Stimulated activated CD8-positive, alpha-beta memory T cell treated with anti-CD3 and anti-CD28 coated beads, Interleukin-12 subunit alpha, Interleukin-12 subunit beta, amount 100 ng/mL, for 1 hour (primary cell): ENCODE measurements around the gene ZFP90.
"Not testable (repeated sequence)": the region's sequence is repeated elsewhere in the genome, so short reads cannot be mapped to it uniquely, and the experiment has no call there.

Experiments
- DNase-seq: peaks from one replicate; pipeline ENCODE4 v3.0.0-alpha.2; 2020; ENCODE audit warnings: low read depth

The ZFP90 gene

GRCh38 chr16:68517606-68518166, 21.4 kb upstream of the ZFP90 start:
- no peak for DNase-seq

DNA sequence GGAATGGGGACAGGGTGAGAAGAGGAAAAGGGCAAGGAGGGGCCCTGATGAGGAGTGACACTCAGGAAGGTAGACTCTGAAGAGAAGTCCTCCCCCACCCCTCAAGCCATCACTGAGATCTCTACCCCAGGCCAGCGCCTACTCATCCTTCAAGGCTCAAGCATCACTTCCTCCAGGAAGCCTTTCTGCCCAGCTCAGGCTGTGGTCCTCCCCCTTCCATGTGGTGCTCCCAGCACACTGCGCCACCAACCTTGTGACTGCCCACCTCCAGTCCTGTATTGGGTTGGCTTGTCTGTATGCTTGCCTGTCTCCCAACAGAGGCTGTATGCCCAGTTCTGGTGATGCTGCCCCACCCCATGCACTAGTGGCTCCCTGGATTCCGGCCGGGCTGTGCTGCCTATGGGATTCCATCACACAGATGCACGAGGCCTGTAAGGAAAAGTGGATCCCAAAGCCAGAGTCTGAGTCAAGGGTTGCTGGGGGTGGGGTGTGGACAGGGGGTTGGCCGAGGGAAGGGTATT, 19.8 kb upstream of the ZFP90 start:
- DNase-seq, result no peak

GRCh38 chr16:68520649-68521086, 18.4 kb upstream of the ZFP90 start:
- DNase-seq, result peak; percentile 78

DNA sequence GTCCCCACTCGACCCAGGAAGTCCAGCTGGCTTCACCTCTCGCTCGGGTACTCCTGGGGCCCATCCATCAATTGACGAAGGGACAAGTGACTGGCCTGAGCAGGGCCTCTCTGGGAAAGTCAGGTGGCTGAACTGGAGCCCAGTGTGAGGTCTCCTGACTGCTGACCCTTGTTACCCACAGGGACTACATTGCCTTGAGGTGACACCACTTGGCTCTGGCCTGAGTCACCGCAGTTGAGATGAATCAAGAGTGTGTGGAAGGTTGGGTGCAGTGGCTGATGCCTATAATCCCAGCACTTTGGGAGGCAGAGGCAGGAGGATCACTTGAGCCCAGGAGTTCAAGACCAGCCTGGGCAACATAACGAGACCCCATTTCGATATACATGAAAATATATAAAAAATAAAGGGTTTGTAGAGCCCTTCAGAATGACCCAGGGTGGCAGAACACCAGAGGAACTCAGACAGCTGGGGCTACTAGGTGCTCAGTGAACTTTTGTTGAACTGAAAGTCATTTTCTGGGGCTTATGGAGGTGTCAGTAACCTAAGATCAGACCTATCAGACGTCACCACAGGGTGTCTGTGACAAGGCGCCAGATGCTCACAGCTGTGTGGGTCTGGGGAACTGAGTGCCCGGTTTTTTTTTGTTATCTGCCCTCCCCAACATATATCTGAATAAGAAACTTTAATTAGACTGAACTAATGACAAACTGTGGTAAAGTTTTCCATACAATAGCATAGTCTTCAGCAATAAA, 14.8 kb upstream of the ZFP90 start:
- DNase-seq, result no peak

DNA sequence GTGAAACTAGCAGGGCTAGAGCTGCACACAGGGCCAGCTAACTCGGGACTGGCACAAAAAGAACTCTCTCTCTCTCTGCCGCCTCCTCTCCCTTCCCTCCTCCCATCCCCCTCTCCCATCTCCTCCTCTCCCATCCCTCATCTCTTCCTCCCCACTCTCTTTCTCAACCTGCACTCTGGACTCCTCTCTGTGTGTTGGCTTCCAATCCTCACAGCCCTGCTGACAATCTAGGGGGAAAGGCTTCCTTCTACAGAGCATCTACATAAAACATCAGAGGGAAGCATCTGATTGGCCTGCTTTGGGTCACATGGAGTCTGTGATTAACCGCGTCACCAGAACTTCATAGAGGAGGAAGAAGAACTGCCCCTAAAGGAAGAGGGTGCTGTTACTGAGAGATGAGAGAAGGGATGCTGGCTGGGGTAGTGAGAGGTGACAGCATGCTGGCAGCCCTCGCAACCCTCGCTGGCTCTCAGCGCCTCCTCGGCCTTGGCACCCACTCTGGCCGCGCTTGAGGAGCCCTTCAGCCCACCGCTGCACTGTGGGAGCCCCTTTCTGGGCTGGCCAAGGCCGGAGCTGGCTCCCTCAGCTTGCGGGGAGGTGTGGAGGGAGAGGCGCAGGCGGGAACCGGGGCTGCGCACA, 12.8 kb upstream of the ZFP90 start:
- DNase-seq, result no peak

DNA sequence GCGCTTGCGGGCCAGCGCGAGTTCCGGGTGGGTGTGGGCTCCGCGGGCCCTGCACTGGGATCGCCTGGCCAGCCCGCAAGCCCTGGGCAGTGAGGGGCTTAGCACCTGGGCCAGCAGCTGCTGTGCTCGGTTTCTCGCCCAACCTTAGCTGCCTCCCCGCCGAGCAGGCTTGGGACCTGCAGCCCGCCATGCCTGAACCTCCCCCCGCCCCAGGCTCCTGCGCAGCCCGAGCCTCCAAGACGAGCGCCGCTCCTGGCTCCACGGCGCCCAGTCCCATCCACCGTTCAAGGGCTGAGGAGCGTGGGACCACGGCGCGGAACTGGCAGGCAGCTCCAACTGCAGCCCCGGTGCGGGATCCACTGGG, 12.3 kb upstream of the ZFP90 start:
- DNase-seq, result no peak

GRCh38 chr16:68528233-68528632, 10.9 kb upstream of the ZFP90 start:
- DNase-seq, result no peak

DNA sequence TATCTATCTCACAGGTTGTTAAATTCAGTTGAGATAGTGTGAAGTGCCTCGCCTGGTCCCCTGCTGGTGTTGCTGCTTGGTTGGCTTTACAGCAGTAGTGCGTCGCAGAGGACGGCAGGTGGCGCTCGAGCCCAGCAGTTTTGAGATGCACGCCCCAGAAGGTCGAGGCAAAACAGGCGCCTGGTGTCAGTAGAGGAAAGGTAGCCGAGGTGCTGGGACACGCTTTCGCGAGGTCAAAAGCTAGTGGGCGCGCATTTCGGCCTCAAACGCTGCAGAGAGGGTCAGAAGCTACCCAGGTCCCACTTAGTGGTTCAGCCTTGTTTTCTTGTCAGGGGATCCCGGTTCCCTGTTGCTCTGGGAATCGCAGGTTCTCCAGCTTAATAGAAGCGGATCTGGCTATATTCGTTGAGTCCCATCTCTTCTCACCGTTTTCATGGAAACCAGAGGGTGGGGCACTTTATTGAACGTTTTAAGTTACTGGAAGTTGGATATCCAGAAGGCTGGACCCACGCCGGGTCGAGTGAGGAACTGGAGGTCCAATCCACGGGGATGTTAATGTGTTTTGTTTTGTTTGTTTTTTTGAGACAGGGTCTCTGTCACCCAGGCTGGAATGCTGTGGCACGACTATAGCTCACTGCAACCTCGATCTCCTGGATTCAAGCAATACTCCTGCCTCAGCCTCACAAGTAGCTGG, 10.3 kb upstream of the ZFP90 start:
- peak; percentile 85 for DNase-seq

DNA sequence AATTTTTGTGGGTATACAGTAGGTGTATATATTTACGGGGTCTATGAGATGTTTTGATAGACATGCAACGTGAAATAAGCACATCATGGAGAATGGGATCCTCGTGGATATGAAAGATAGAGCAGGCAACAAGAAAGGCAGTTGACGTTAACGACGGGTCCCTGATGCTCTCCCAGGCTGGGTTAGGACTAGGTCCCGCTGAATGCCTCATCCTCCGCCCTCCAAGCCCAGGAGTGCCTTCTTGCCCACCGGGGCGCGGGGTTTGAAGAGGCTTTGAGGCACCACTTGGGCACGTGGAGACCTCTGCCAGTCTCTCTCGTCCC, 9.5 kb upstream of the ZFP90 start:
- DNase-seq, result no peak

GRCh38 chr16:68529931-68530701, 9.0 kb upstream of the ZFP90 start:
- DNase-seq, result peak; percentile 80

- DNase-seq, result no peak
Observed at GRCh38 chr16:68533937-68534336, 5.2 kb upstream of the ZFP90 start.

DNA sequence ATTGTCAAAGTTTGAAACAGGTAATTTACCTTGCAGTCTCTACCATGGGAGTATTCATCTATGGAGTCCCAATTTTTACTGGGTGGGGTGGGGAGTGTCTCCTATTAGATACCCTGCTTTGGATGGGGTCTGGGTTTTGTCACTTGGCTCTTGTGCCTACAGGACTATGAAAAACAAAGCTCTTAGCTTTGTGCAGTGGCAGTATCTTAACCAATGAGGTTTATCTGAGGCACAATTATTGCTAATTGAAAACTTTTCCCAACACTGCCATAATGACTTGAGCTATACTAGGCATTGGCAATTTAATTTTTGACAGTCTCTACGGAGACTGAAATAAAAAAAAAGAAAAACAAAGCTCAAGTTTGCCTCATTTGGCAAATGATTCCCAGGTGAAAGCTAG, 3.8 kb upstream of the ZFP90 start:
- DNase-seq, result no peak

GRCh38 chr16:68539711-68540239, 684 bp downstream of the ZFP90 start:
- no peak for DNase-seq

DNA sequence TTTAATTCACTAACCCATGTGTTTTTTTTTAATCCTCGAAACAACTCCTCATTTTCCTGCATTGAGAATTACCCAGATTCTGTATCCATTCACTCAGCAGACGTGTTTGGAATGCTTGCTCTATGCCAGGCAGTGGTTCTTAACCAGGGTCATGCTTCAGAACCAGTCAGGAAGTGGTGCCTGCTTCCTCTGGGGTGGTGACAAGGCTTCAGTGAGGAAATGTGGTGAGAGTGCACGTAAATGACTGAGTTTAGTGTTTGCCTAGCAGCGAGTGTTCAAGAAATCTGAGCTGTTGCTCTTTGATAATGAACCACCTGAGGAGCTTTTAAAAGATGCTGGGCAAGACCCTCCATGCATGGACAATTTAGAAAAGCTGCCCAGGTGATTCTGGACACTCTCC, 9.9 kb downstream of the ZFP90 start:
- DNase-seq, result no peak

DNA sequence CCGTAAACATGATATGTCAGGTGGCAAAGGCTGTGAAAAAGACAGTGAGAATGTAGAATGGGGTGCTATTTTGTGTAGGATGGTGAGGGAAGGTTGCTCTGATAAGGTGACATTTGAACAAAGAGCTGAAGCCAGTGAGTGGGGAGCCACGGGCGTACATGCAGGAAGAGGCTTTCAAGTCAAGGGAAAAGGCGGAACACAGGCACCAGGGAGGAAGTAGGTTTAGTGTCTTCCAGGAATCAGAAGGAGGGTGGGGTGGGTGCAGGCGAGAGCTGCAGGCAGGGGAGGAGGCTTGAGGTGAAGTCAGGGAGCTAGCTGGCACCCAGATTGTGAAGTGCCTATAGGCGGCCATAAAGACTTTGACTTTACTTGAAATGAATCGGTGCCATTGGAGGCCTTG, 14.1 kb downstream of the ZFP90 start:
- no peak for DNase-seq

GRCh38 chr16:68560341-68560740, 21.2 kb downstream of the ZFP90 start:
- DNase-seq, result not testable (repeated sequence)

DNA sequence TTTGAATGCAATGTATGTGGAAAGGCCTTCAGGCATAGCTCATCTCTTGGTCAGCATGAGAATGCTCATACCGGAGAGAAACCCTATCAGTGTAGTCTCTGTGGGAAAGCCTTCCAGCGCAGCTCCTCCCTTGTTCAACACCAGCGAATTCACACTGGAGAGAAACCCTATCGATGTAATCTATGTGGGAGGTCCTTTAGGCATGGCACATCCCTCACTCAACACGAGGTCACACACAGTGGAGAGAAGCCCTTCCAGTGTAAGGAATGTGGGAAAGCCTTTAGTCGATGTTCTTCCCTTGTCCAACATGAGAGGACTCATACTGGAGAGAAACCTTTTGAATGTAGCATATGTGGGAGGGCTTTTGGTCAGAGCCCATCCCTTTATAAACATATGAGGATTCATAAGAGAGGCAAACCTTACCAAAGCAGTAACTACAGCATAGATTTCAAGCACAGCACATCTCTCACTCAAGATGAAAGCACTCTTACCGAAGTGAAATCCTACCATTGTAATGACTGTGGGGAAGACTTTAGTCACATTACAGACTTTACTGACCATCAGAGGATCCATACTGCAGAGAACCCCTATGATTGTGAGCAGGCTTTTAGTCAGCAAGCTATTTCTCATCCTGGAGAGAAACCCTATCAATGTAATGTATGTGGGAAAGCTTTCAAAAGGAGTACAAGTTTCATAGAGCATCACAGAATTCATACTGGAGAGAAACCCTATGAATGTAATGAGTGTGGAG, 24.7 kb downstream of the ZFP90 start:
- DNase-seq, result no peak

- no peak for DNase-seq
Observed at GRCh38 chr16:68564382-68564985, 25.4 kb downstream of the ZFP90 start.

- DNase-seq, result no peak
Observed at GRCh38 chr16:68574479-68574878, 35.4 kb downstream of the ZFP90 start.

- DNase-seq, result no peak
Observed at GRCh38 chr16:68575082-68575481, 36.0 kb downstream of the ZFP90 start.
